ENCODE results near the gene SDC3. TPM values are rescaled to one million over a fixed set of nuclear protein-coding genes. Genes with fewer than 3 reads are reported as not detected.
"Not testable (repeated sequence)": the region's sequence is repeated elsewhere in the genome, so short reads cannot be mapped to it uniquely, and the experiment has no call there.

SDC3 gene
- total RNA-seq, 6 experiments from 2014 or later = 13.8 to 45.7 (median 16.2) TPM

DNA sequence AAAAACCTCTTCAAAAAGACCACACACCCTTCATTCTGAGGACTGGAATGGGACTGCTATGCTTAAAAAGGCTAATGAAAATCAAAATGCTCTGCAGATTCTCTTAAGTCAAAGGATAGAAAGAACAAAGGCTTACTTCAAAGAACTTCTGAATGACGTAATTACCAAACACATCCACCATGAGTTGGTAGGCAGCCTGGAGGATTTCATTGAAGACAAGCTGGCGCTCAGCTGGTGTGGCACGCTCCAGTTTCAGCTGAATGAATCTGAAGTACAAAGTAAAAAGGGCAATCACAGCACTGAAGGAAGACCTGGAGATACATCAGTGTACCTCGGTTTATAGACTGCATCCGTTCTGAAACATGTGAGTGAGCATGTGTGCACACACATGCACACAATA, 43.5 kb upstream of the SDC3 start:
- intact Hi-C loops (cut with DNase I) = no loop called here
- no peak for TF ChIP-seq POLR2A (IDR thresholded peaks at IDR 0.05)
- TF ChIP-seq, protein P1, sequence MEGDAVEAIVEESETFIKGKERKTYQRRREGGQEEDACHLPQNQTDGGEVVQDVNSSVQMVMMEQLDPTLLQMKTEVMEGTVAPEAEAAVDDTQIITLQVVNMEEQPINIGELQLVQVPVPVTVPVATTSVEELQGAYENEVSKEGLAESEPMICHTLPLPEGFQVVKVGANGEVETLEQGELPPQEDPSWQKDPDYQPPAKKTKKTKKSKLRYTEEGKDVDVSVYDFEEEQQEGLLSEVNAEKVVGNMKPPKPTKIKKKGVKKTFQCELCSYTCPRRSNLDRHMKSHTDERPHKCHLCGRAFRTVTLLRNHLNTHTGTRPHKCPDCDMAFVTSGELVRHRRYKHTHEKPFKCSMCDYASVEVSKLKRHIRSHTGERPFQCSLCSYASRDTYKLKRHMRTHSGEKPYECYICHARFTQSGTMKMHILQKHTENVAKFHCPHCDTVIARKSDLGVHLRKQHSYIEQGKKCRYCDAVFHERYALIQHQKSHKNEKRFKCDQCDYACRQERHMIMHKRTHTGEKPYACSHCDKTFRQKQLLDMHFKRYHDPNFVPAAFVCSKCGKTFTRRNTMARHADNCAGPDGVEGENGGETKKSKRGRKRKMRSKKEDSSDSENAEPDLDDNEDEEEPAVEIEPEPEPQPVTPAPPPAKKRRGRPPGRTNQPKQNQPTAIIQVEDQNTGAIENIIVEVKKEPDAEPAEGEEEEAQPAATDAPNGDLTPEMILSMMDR (IDR thresholded peaks at IDR 0.05) = no peak
- H3K27ac ChIP-seq = no peak overlapping the region
- H3K27me3 ChIP-seq = no peaks in the 10 kb centered on the region
- H3K4me1 ChIP-seq = peaks cover 0 to 10% (median 3%) of the 10 kb centered on the region in 4 donors
- ATAC-seq (no peak), DNase-seq (no peak)
- no peak overlapping the region for H3K4me3 ChIP-seq
- peaks cover 10 to 69% (median 23%) of the 10 kb centered on the region in 4 donors for H3K36me3 ChIP-seq
- WGBS (ENCODE audit: insufficient coverage, low coverage, low lambda C conversion rate, missing lambda C conversion rate) = 87% methylated on average over 5 of the region's 5 CpGs
- no peaks in the 10 kb centered on the region for H3K9me3 ChIP-seq

- intact Hi-C loops (cut with DNase I) = no loop called here
- WGBS (ENCODE audit: insufficient coverage, low coverage, low lambda C conversion rate, missing lambda C conversion rate) = 85% methylated on average over 5 of the region's 5 CpGs
- peak in 3 of 4 donors; percentile 83 to 89 (median 88) for ATAC-seq
- TF ChIP-seq, protein P1 (IDR thresholded peaks at IDR 0.05) = no peak
- TF ChIP-seq POLR2A (IDR thresholded peaks at IDR 0.05) = no peak
- H3K27ac ChIP-seq = no peak overlapping the region
- H3K4me1 ChIP-seq = peaks cover 0 to 10% (median 3%) of the 10 kb centered on the region in 4 donors
- DNase-seq = no peak
- no peaks in the 10 kb centered on the region for H3K9me3 ChIP-seq
- H3K4me3 ChIP-seq = no peak overlapping the region
- H3K27me3 ChIP-seq = no peaks in the 10 kb centered on the region
- H3K36me3 ChIP-seq = peaks cover 10 to 76% (median 26%) of the 10 kb centered on the region in 4 donors
Observed at GRCh38 chr1:30950700-30951099, 42.1 kb upstream of the SDC3 start.

DNA sequence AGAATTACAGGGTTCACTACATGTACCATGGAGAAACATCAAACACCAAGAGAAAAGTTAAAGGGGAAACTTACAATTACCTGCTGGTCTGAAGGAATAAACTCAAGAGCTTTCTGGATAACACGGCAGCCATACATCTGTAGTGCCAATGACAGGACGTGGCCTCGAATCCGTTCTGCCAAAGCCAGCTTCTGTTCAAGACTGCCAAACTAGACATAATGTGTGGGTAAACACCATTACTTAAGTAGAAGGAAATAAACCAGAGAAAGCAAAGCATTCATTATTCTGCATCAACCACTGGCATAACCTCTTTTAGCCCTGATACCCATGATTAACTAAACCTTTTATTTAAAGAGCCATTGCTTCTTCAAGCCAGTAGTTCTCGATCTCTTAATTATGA, 41.5 kb upstream of the SDC3 start:
- Histone ChIP-seq H3K36me3 (peaks cover 11 to 82% (median 30%) of the 10 kb centered on the region in 4 donors), H3K27ac (no peak overlapping the region), H3K27me3 (no peaks in the 10 kb centered on the region), H3K4me1 (peaks cover 0 to 10% (median 3%) of the 10 kb centered on the region in 4 donors), H3K9me3 (no peaks in the 10 kb centered on the region), H3K4me3 (no peak overlapping the region)
- intact Hi-C loops (cut with DNase I) = no loop called here
- ATAC-seq (no peak), DNase-seq (no peak)
- WGBS (ENCODE audit: insufficient coverage, low coverage, low lambda C conversion rate, missing lambda C conversion rate) = 93% methylated on average over 5 of the region's 5 CpGs
- no peak for TF ChIP-seq POLR2A (IDR thresholded peaks at IDR 0.05)
- TF ChIP-seq, protein P1 (IDR thresholded peaks at IDR 0.05) = no peak

GRCh38 chr1:30949487-30949838, 40.9 kb upstream of the SDC3 start:
- intact Hi-C loops (cut with DNase I); H3K27ac ChIP-seq; DNase-seq; H3K27me3 ChIP-seq; H3K9me3 ChIP-seq; H3K4me1 ChIP-seq; H3K4me3 ChIP-seq: not testable (repeated sequence)
- WGBS (ENCODE audit: insufficient coverage, low coverage, low lambda C conversion rate, missing lambda C conversion rate) = no CpG with 5 or more reads among the region's 1 CpG
- peaks cover 11 to 82% (median 34%) of the 10 kb centered on the region in 4 donors for H3K36me3 ChIP-seq
- ATAC-seq = peak in 2 of 4 donors; percentile 12 to 14

- H3K4me1 ChIP-seq; H3K27ac ChIP-seq; intact Hi-C loops (cut with DNase I); H3K27me3 ChIP-seq; H3K4me3 ChIP-seq; H3K9me3 ChIP-seq; DNase-seq: not testable (repeated sequence)
- 31% methylated on average over 1 of the region's 5 CpGs for WGBS (ENCODE audit: insufficient coverage, low coverage, low lambda C conversion rate, missing lambda C conversion rate)
- ATAC-seq = peak in 2 of 4 donors; percentile 6
- H3K36me3 ChIP-seq = peaks cover 10 to 82% (median 35%) of the 10 kb centered on the region in 4 donors
Observed at GRCh38 chr1:30948813-30949486, 40.4 kb upstream of the SDC3 start.

Measured in right lobe of liver (tissue), 6 donors.